HEK293 (cell line): ENCODE measurements around the gene ZNF609.

Source experiments
- CTCF ChIA-PET: fragments of 350-600 bp; formaldehyde crosslinking; extraction: SDS; loops from one replicate; lab custom pipeline; 2021; ENCODE audit warnings: antibody characterized with exemption; lab: Yijun Ruan, JAX
- POLR2A ChIA-PET: fragments of 300-600 bp; formaldehyde crosslinking; extraction: SDS; loops from one replicate; lab custom pipeline; 2020; ENCODE audit warnings: antibody characterized with exemption, inconsistent platforms; lab: Yijun Ruan, JAX
- H3K27ac ChIP-seq: fragments of 200-500 bp; sonication (Bioruptor generic); 2 replicates; pipeline ENCODE4 v1.5.1; 2014; ENCODE audit warnings: low read depth, low read length, control low read depth, inconsistent platforms; ENCODE audit errors: extremely low read depth
- H3K36me3 ChIP-seq, 2 experiments: fragments of 200-500 bp in 1 of 2; sonication (Bioruptor generic) in 1 of 2; 1 replicate in 1 of 2; 2 replicates in 1 of 2; pipeline ENCODE4 v1.5.1; 2014 to 2017; ENCODE audit warnings: inconsistent platforms in 2 of 2, low read length in 2 of 2; ENCODE audit not compliant: control insufficient read depth in 2 of 2, insufficient read depth in 1 of 2
- H3K4me1 ChIP-seq: fragments of 200-500 bp; sonication (Bioruptor generic); 2 replicates; pipeline ENCODE4 v1.5.1; 2014; ENCODE audit warnings: mild to moderate bottlenecking, low read length, inconsistent platforms; ENCODE audit not compliant: control insufficient read depth, insufficient read depth
- H3K4me3 ChIP-seq: 2 replicates; pipeline ENCODE4 v1.5.1; 2011; ENCODE audit warnings: low read depth, mild to moderate bottlenecking, control low read depth, low read length, moderate library complexity
- H3K9me3 ChIP-seq: fragments of 200-500 bp; sonication (Bioruptor generic); 2 replicates; pipeline ENCODE4 v1.5.1; 2014; ENCODE audit warnings: low read depth, low read length, inconsistent platforms; ENCODE audit not compliant: control insufficient read depth, insufficient read depth
- BCL6B ChIP-seq: fragments of 450-650 bp; formaldehyde crosslinking; IDR thresholded peaks from 2 replicates; pipeline ENCODE4 v1.5.1; 2017; ENCODE audit warnings: missing biosample characterization, missing genetic modification characterization
- ELK4 ChIP-seq: IDR thresholded peaks from 2 replicates; pipeline ENCODE4 v1.6.1; 2011; ENCODE audit warnings: mild to moderate bottlenecking, low read depth, low read length, borderline replicate concordance
- SCRT1 ChIP-seq: fragments of 450-650 bp; formaldehyde crosslinking; IDR thresholded peaks from 2 replicates; pipeline ENCODE4 v1.5.1; 2016; ENCODE audit warnings: missing biosample characterization, missing genetic modification characterization, borderline replicate concordance
- SETDB1 ChIP-seq: IDR thresholded peaks from one replicate; pipeline ENCODE4 v1.6.1; 2017; ENCODE audit warnings: mild to moderate bottlenecking, low read length, moderate library complexity, mixed read lengths; ENCODE audit not compliant: insufficient read length
- ZBTB1 ChIP-seq: fragments of 450-650 bp; formaldehyde crosslinking; IDR thresholded peaks from 2 replicates; pipeline ENCODE4 v1.5.1; 2016; ENCODE audit warnings: missing biosample characterization, missing genetic modification characterization
- ZBTB17 ChIP-seq: fragments of 450-650 bp; formaldehyde crosslinking; IDR thresholded peaks from 2 replicates; pipeline ENCODE4 v1.5.1; 2016; ENCODE audit warnings: missing biosample characterization, missing genetic modification characterization
- ZFHX2 ChIP-seq: fragments of 450-650 bp; formaldehyde crosslinking; conservative IDR thresholded peaks from 2 replicates; pipeline ENCODE4 v1.5.1; 2016; ENCODE audit warnings: missing biosample characterization, missing genetic modification characterization
- ZNF112 ChIP-seq: fragments of 450-650 bp; formaldehyde crosslinking; IDR thresholded peaks from 2 replicates; pipeline ENCODE4 v1.5.0; 2017; ENCODE audit warnings: missing biosample characterization, missing genetic modification characterization
- ZNF239 ChIP-seq: fragments of 450-650 bp; formaldehyde crosslinking; IDR thresholded peaks from 2 replicates; pipeline ENCODE4 v1.5.1; 2016; ENCODE audit warnings: missing biosample characterization, missing genetic modification characterization
- ZNF24 ChIP-seq: fragments of 450-650 bp; formaldehyde crosslinking; IDR thresholded peaks from 2 replicates; pipeline ENCODE4 v1.5.1; 2016; ENCODE audit warnings: missing biosample characterization, missing genetic modification characterization
- ZNF311 ChIP-seq: fragments of 450-650 bp; formaldehyde crosslinking; IDR thresholded peaks from 2 replicates; pipeline ENCODE4 v1.5.1; 2017; ENCODE audit warnings: missing biosample characterization, missing genetic modification characterization, borderline replicate concordance
- ZNF341 ChIP-seq: fragments of 450-650 bp; formaldehyde crosslinking; IDR thresholded peaks from 2 replicates; pipeline ENCODE4; 2016; ENCODE audit warnings: low read depth, missing biosample characterization, missing genetic modification characterization
- ZNF488 ChIP-seq: fragments of 450-650 bp; formaldehyde crosslinking; IDR thresholded peaks from 2 replicates; pipeline ENCODE4 v1.5.1; 2016; ENCODE audit warnings: missing biosample characterization, missing genetic modification characterization
- ZNF624 ChIP-seq: fragments of 450-650 bp; formaldehyde crosslinking; IDR thresholded peaks from 2 replicates; pipeline ENCODE4 v1.5.1; 2017; ENCODE audit warnings: missing biosample characterization, missing genetic modification characterization
- ZNF629 ChIP-seq: fragments of 450-650 bp; formaldehyde crosslinking; IDR thresholded peaks from 2 replicates; pipeline ENCODE4 v1.5.1; 2017; ENCODE audit warnings: missing biosample characterization, missing genetic modification characterization
- ZNF692 ChIP-seq: fragments of 450-650 bp; formaldehyde crosslinking; IDR thresholded peaks from 2 replicates; pipeline ENCODE4 v1.5.1; 2016; ENCODE audit warnings: missing biosample characterization, missing genetic modification characterization
- ZNF843 ChIP-seq: fragments of 450-650 bp; formaldehyde crosslinking; IDR thresholded peaks from 2 replicates; pipeline ENCODE4 v1.5.1; 2016; ENCODE audit warnings: missing biosample characterization, missing genetic modification characterization
- ZSCAN30 ChIP-seq: fragments of 450-650 bp; IDR thresholded peaks from 2 replicates; pipeline ENCODE4 v1.5.1; 2018; ENCODE audit warnings: missing biosample characterization, mild to moderate bottlenecking, missing genetic modification characterization, moderate library complexity

Gene ZNF609

GRCh38 chr15:64611085-64611725 lies 150.8 kb downstream of the ZNF609 start:
- Histone ChIP-seq H3K9me3 (no peaks in the 10 kb centered on the region), H3K4me1 (no peaks in the 10 kb centered on the region; the same call in 1 of the 2 replicates), H3K36me3 (no peaks in the 10 kb centered on the region; a peak in 1 of 3 replicates)
- CTCF ChIA-PET, result interaction anchor here (1.2 to 1.3 kb wide), 2 partner anchors 11 to 75 kb away, joined by 3 to 4 read pairs; no protein-coding TSS in a partner anchor
- TF ChIP-seq ZBTB17 (tag by site-specific recombination) (0 out of 2 replicates have a peak, but pooled peaks have one; percentile 31), ZNF624 (tag by site-specific recombination) (no peak)
- TF ChIP-seq, all 188 proteins: peak for 1
- POLR2A ChIA-PET, result no interaction called here
- Histone ChIP-seq H3K27ac (no peak overlapping the region), H3K4me3 (no peak overlapping the region)

- ChIA-PET CTCF (no interaction called here), POLR2A (no interaction called here)
- TF ChIP-seq ZNF311 (tag by site-specific recombination) (no peak), ZNF24 (no peak), ZNF112 (no peak), ZBTB1 (tag by site-specific recombination) (no peak), ZSCAN30 (tag by site-specific recombination) (no peak), ZNF692 (tag by site-specific recombination) (no peak), SCRT1 (no peak), ZNF488 (tag by site-specific recombination) (no peak), ZNF341 (tag by site-specific recombination) (no peak), SETDB1 (no peak), ELK4 (no peak), BCL6B (tag by site-specific recombination) (no peak)
- no peak overlapping the region for H3K27ac ChIP-seq
- H3K4me1 ChIP-seq, result no peaks in the 10 kb centered on the region; the same call in 1 of the 2 replicates
- H3K4me3 ChIP-seq, result no peak overlapping the region
- H3K9me3 ChIP-seq, result no peaks in the 10 kb centered on the region
- no peaks in the 10 kb centered on the region for H3K36me3 ChIP-seq
Measured at GRCh38 chr15:64614519-64614918, 154.1 kb downstream of the ZNF609 start.

GRCh38 chr15:64617727-64618126 lies 157.3 kb downstream of the ZNF609 start:
- H3K36me3 ChIP-seq, result peaks cover 0 to 1% of the 10 kb centered on the region in 2 experiments; a peak in 1 of 3 replicates
- ChIA-PET POLR2A (interaction anchor here (0.6 kb wide), 1 partner anchor 441 kb away, joined by 3 read pairs; no protein-coding TSS in a partner anchor), CTCF (interaction anchor here (0.5 kb wide), 1 partner anchor 64 kb away, joined by 3 read pairs; no protein-coding TSS in a partner anchor)
- TF ChIP-seq ZNF239 (tag by site-specific recombination) (no peak), ZNF629 (no peak), ZFHX2 (no peak), ZNF843 (tag by site-specific recombination) (no peak)
- no peaks in the 10 kb centered on the region for H3K9me3 ChIP-seq
- H3K27ac ChIP-seq, result no peak overlapping the region
- H3K4me3 ChIP-seq, result no peak overlapping the region
- H3K4me1 ChIP-seq, result no peaks in the 10 kb centered on the region
